HG03460 (cell line): Measurements from ENCODE around the gene TTLL7.

Source experiments
- ATAC-seq: cut with Tn5 transposase; IDR thresholded peaks from one replicate; pipeline ENCODE4 v1.9.1; 2021; ENCODE audit not compliant: unreplicated experiment

The TTLL7 gene

GRCh38 chr1:83827741-83828140 is 171.2 kb downstream of the TTLL7 start:
- ATAC-seq, result no peak

- no peak for ATAC-seq
These were observed 176.7 kb downstream of the TTLL7 start for GRCh38 chr1:83822208-83822607.

GRCh38 chr1:83819436-83819835 is 179.5 kb downstream of the TTLL7 start:
- ATAC-seq, result no peak

DNA sequence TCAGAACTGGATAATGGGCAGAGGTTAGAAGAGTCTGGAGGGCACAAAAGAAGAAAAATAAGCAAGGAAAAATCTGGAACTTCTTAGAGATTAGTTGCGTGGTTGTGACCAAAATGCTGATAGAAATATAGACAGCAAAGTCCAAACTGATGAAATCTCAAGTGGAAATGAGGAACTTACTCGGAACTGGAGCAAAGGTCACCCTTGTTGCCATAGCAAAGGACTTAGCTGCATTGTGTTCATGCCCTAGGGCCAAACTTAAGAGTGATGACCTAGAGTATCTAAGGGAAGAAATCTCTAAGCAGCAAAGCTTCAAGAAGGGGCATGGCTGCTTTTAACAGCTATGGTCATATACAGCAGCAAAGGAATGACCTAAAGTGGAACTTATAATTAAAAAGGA is 180.0 kb downstream of the TTLL7 start:
- no peak for ATAC-seq

DNA sequence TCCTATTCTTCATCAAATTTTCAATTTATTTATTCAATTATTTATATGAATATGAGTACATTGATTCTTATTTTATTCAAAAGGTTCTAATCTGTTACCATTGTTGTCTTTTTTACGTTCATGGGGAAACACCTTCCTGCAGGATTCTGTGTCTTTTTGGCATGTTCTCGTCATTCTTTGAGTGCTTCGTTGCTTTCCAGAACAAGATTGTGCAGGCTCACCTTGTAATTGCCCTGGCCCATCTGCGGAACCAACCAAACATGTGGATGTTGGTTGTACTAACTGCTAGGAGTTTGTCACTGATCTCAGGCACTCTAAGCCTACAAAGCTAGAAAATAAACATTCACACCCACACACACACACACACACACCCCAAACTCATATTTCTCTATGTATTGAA is 182.1 kb downstream of the TTLL7 start:
- ATAC-seq, result no peak

DNA sequence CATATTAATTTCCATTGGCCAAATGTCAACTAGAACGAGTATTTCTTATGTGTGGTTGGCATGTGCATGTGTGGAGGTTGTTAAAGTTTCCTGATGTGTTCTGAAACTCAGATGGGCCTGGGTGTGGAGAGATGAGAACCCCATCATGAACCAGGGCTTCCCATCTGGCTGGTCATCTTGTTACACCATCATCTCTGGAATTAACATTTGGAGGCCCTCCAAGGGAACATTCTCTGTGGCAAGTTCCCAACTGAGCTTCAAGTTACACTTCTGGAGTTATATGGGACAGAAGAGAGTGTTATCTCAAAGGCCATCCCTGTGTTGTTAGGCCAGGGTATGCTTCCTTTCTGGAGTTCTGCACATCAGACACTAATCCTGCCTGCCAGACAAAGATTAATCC is 183.6 kb downstream of the TTLL7 start:
- ATAC-seq, result no peak
